Stimulated activated CD4-positive, alpha-beta T cell treated with anti-CD3 and anti-CD28 coated beads, Interleukin-4, amount 100 ng/mL, for 4 hours (primary cell): ENCODE data around the gene KLHL40.

Source experiments
- DNase-seq, 2 experiments: peaks; one replicate each; pipeline ENCODE4 v3.0.0-alpha.2; 2020

KLHL40 gene

DNA sequence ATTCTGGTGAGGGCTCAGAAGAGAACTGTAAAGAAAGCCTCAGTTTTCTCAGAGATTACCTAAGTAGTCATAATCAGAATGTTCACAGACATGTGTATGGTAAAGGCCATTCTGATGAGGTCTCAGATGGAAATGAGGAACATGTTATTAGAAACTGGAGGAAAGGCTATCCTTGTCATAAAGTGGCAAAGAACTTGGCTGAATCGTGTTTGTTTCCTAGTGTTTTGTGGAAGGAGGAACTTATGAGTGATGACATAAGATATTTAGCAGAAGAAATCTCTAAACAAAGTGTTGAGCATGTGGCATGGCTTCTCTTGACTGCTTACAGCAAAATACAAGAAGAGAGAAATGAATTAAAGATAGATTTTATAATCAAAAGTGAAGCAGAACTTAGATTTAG, 12.8 kb upstream of the KLHL40 start:
- DNase-seq = no peak

DNA sequence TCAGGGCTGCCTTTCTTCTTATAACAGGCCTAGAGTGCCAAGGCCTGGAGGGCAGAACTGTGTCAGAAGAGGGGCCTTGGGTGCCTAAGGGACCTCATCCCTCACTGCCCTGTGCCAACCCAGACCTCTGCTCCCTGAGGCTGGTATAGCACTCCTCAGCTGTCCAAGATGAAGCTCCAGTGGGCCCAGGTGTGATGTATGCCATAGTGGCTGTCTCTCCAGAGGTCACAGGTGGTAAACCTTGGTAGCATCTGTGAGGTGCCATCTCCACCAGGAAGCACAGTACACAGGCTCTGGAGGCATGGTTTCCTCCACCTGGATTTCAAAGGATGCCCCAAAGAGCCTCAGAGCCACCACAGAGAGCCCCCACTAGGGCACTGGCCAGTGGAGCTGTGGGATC, 12.3 kb upstream of the KLHL40 start:
- DNase-seq = no peak

DNA sequence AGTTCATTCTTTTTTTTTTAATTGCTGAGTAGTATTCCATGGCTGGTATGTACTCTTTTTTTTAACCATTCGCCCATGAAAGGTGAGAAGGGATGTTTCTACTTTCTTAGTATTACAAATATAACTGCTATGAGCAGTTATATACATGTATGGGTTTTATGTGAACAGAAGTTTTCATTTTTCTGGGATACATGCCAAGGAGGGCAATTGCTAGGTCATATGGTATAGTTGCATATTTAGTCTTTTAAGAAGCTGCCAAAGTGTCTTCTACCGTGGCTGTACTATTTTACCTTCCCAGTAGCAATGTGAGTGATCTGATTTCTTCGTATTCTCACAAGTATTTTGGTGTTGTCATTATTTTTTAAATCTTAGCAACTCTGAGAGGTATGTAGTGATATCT, 11.2 kb upstream of the KLHL40 start:
- DNase-seq = no peak

DNA sequence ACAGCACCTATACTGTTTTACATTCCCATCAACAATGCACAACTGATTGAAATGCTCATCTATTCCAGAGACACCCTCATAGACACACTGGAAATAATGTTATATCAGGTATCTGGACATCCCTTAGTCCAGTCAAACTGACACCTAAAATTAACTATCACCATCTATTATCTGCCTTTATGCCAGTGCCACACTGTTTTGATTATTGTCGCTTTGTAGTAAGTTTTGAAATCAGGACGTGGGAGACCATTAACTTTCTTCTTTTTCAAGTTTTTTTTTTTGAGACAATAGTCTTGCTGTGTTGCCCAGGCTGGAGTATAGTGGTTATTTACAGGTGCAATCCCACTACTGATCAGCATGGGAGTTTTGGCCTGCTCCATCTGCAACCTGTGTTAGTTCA, 9.4 kb upstream of the KLHL40 start:
- DNase-seq = no peak

DNA sequence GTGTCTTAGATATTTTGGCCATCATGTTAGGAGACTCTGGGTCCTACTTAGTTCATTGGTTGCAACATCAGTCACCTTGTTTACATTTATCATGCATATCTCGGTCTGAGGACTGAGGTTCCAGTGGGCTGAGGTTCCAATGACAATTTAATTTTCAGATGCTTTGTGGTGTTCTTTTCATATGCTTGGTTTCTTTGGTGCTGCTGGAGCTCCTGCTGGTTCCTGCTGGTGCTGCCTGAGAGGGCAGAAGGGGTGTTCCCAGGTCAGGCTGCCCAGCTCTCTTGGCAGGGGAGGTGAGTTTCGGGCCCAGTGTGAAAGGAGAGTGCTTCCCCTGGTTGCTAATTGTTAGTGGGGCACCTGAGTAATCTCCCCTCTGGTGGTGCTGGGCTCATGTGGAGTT, 6.9 kb upstream of the KLHL40 start:
- DNase-seq = no peak

DNA sequence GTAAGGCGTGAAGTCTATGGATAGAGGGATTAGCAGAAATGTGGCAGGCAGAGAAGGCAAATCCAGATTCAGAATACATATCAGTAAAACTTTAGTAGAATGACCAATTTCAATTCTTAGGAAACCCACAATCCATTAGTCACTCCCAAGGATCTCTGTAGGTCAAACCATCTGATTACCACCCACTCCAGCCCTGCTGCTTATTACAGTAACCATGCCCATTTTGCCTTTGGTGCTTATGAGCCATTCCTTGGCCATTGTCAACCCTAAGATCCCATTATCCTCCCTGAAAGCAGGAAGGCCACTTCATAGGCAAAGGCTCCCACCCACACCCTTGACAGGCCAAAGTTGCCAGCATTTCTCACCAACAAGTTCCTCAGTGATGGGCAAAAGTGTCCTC, 5.1 kb upstream of the KLHL40 start:
- DNase-seq = no peak

DNA sequence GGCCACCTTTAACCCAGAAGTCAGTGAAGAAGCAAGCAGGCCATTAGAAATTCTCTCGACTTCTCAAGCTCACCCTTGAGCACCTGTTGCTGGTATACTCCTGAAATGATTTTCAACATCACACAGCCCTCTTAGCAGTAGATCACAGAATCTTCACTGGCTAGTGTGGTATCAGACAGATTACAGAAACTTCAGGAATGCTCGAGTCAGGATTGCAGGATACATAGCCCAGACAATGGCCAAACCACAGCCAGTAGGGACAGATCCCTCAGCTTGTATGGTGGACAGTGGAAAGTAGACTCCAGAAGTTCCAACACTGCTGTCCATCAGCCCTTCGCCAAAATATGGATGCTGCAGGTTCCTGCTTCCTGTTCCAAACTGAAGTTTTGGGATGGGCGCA, 4.5 kb upstream of the KLHL40 start:
- no peak for DNase-seq

DNA sequence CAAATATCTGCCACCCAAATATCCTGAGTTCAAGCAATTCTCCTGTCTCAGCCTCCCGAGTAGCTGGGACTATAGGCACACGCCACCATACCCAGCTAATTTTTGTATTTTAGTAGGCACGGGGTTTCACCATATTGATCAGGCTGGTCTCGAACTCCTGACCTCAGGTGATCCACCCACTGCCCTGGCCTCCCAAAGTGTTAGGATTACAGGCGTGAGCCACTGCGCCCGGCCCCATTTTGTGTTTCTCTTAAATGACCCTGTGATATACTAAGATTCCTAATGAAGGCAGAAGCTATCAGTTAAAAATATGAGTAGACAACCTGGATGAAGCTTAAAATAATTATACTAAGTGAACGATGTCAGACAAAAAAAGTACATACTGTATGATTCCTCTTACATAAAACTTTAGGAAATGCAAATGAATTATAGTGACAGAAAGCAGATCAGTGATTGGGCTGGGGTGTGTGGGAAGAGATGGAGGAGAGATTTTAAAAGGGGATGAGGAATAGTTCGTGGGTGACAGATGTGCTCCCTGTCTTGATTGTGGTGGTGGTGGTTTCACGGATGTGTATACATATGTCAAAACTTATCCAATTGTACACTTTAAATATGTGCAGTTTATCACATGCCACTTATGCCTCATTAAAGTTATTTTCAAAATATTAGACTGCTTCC, 3.8 kb upstream of the KLHL40 start:
- DNase-seq = no peak

DNA sequence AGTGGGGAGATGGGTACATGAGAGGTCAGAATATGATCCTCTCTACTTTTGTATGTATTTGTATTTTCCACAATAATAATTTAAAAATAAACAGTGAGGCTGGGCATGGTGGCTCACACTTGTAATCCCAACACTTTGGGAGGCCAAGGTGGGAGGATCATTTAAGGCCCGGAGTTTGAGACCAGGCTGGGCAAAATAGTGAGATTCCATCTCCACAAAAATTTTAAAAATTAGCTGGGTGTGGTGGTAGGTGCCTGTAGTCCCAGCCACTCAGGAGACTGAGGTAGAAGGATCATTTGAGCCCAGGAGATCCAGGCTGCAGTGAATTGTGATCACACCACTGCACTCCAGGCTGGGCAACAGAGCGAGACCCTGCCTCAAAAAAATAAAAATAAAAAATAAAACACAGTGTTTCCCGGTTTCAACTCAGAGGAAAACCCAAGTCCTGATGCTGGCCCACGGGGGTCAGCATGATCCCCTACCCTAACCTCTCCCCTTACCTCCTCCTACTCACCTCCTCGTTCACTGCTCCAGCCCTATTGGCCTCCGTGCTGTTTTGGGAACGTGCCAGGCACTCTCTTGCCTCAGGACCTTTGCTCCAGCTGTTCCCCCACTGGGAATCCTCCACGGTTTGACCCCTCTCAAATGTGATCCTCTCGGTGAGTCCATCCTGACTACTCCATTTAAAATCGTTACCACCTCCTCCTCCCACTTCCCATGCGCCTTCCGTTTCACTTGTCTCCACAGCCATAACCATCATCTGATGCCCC, 2.9 kb upstream of the KLHL40 start:
- DNase-seq = no peak

DNA sequence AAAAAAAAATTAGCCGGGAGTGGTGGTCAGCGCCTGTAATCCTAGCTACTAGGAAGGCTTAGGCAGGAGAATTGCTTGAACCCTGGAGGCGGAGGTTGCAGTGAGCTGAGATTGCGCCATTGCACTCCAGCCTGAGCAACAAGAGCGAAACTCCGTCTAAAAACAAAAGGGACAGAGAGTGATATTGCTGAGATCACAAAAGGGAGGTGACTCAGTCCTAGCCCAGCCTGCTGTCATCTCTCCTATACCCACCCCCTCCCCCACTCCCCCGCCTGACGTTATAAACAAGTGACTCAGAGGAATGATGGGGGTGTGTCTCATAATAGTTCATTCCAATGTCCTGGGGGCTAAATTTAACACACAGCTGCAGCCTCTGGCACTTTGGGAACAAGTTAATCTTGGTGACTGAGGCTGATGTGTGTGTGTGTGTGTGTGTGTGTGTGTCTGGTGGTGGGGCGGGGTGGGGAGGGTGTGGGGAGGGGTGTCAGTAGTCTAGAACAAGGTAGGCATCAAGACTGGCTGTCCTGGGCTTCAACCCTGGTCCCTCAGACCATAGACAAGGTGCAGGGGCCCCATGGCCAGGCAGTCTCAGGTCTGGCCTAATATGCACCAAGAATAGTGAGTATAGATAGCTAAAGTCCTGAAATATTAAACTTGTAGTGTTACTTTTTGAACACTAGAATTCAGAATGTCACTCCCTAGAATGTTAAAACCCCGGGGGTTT, 1.3 kb upstream of the KLHL40 start:
- peak; percentile 13 to 39 for DNase-seq

DNA sequence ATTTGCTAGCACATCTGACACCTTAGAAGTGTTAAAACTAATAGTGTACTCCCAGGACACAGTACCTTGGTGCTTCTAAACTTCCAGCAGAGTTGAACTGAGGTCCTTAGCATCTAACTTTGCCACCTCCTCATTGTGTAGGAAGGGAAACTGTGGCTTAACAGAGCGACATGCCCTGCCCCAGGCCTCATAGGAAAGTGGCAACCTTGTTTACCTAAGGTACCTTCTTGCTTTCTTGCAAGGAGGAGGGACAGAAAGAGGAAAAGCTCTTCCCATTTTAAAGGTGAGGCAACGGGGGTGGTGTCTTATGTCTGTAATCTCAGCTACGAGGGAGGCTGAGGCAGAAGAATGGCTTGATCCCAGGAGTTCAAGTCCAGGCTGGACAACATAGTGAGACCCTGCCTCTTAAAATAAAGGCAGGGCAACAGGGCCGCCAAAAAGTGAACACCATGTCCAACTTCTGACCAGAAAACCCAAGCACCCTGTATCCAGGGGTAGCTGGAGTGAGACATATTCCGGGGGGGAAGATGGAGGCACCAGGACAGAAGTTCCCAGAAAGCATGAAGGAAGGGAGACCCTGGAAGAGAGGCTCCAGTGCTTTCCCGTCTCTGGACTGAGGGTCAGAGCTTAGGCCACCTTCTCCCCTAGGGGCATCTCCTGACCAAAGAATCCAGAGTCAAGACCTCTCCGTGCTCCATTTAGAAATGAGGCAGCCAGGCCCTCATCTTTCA, 540 bp upstream of the KLHL40 start:
- no peak for DNase-seq

DNA sequence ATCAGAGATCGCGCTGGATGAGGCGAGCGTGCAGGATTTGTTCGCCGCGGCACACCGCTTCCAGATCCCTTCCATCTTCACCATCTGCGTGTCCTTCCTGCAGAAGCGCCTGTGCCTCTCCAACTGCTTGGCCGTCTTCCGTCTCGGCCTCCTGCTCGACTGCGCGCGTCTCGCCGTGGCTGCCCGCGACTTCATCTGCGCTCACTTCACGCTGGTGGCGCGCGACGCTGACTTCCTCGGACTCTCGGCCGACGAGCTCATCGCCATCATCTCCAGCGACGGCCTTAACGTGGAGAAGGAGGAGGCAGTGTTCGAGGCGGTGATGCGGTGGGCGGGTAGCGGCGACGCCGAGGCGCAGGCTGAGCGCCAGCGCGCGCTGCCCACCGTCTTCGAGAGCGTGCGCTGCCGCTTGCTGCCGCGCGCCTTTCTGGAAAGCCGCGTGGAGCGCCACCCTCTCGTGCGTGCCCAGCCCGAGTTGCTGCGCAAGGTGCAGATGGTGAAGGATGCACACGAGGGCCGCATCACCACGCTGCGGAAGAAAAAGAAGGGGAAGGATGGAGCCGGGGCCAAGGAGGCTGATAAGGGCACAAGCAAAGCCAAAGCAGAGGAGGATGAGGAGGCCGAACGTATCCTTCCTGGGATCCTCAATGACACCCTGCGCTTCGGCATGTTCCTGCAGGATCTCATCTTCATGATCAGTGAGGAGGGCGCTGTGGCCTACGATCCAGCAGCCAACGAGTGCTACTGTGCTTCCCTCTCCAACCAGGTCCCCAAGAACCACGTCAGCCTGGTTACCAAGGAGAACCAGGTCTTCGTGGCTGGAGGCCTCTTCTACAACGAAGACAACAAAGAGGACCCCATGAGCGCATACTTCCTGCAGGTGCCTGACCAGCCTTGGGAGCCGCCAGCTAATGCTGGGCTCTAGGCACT, 819 bp downstream of the KLHL40 start:
- DNase-seq = no peak

DNA sequence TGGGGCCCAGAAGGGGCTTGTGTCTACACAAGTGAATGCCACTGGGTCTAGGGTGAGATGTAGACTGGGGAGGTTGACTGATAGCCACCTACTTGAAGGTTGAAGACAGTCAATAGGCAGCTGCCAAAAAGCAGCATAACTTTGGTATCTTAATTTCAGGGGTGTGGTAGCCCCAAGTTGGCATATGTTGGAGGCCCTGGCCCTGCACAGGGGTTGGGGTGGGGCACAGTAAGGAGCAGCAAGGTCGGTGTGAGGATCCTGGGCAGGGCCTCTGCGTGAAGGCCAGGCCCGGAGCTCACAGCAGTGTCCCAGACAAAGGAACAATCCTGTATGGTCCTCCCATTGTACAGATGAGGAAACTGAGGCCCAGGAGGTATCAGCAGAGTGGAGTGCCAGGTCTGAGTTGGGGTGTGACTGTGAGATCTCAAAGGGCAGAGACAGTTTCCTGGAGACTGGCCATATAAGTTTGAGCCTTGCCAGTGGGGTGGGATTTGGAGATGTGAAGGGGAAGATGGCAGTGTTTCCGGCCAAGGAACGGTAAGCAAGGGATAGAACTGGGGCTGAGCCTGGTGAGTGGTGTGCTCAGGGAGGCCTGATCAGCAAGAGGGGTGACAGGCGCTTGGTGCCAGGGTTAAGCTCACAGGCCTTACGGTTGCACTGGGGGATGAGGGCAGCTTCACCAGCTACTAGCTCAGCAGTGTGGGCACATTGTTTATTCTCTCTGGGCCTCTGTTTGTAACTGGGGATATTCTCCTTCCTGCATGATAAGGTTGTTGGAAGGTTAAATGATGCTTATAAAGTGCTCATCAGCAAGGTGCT, 1.7 kb downstream of the KLHL40 start:
- DNase-seq = no peak

DNA sequence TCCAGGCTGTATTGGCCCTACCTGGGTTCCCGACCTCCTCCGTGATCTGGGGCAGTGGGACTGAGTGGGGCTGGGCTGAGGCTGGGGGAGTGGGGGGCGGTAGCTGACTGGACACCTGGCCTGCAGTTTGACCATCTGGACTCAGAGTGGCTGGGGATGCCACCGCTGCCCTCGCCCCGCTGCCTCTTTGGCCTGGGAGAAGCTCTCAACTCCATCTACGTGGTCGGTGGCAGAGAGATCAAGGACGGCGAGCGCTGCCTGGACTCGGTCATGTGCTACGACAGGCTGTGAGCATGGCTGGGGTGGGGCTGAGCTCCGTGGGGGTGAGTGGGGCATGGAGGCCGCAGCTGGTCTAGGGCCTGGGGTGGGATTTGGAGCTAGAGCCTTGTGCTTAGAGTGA, 2.7 kb downstream of the KLHL40 start:
- no peak for DNase-seq

DNA sequence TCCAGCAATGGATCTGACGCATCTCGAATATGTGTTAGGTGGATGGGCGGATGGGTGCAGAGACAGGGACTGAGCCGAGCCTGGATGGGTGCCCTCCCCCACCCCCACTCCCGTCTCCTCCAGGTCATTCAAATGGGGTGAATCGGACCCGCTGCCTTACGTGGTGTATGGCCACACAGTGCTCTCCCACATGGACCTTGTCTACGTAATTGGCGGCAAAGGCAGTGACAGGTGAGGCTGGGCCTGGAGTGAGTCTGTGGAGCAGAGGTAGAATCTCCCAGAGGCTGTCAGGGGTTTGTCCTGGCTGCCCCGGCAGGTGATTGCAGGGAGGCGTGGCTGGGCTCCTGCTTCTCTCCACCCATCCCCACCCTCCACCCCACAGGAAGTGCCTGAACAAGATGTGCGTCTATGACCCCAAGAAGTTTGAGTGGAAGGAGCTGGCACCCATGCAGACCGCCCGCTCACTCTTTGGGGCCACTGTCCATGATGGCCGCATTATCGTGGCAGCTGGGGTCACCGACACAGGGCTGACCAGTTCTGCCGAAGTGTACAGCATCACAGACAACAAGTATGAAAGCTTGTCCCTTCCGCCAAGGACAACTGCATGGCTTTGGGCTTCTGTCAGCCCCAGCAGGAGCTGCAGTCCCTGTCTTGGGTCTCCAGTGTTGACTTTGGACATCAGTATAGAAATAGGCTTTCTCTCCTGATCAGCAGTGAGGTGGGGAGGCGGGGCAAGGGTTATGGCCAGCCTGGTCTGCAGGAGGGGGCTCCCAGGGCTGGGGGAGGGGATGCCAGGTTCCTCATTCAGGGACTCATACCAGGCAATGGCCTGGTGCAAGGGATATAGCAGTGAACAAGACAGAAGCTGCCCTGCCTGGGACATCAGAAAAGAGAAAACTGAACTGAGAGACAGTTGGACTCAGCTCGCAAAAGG, 3.4 kb downstream of the KLHL40 start:
- no peak for DNase-seq

DNA sequence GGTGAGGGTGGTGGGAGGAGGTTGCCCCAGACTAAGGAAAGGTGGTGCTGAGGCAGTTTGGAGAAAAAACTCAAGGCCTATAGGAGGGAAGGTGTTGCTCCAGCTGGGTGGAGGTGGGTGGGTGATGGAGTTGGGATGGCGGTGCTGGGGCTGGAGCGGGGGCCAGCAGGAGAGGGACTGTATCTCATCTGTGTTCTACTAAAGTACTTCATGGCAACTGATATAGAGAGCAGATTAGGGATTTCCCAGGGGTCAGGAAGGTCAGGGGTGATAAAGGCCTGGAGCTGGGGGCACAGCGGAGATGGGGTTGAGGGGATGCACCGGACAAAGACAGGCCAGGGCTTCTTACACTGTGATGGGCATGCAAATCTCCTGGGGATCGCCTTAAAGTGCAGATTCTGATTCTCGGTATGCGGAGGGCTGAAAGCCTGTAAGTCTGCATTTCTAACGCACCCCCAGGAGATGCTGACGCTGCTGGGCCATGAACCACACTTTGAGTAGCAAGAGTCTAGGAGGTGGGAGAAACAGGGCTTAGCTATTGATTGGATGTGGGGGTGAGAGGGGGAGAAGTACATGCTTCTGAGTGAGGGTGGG, 4.2 kb downstream of the KLHL40 start:
- no peak for DNase-seq

DNA sequence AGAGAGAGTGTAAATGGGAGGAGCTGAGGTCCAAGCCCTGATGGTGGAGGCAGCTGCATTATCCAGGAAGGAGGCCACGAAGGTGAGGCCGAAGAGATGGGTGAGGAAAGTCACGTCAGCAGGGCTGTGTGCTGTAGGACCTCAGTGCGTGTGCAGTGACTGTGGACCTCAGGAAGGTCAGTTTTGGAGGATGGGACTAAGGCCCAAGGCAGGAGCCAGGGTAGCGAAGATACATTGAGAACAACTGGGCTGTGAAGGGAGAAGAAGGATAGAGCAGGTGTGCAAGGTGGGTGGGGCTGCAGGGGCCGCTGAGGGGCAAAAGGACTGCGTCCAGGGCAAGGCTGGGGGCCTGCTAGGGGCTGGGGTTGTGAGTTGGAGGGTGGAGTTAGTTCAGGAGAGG, 4.9 kb downstream of the KLHL40 start:
- no peak for DNase-seq

DNA sequence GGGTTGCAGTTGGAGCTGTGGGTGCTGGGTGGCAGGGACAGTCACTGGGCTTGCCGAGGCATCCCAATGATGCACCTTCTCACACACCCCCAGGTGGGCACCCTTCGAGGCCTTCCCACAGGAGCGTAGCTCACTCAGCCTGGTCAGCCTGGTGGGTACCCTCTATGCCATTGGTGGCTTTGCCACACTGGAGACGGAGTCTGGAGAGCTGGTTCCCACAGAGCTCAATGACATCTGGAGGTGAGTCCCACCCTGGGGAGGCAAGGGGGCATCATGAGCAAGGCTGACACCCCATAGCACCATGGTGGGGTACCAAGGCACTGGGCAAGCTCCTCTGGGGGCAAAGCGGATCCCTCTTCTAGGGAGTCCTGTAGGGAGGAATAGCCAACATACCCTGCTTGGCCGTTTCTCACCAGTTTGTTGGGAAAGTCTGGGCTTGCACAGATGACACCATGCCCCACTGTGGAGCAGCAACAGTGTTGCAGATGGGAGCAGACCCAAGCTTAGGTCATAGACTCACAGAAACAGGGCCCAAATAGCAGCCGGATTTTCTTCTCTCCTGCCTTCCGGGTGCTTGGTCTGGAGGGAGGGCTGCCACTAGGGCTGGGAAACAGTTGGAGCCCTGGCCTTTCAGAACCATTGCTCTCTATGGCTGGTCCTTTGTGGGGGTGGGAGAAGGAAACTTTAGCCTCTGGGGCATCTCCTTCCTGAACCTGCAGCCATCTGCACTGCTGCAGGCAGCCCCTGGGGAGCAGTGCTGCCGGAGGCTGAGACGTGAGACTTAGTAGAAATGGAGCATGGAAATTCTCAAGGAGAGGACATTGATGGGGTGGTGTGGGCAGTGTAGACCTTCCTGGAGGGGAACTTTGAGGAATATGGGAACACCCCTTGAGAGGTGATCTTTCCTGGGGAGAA, 5.7 kb downstream of the KLHL40 start:
- DNase-seq = no peak
